ENCODE results near the gene PI4K2A.

PI4K2A gene

DNA sequence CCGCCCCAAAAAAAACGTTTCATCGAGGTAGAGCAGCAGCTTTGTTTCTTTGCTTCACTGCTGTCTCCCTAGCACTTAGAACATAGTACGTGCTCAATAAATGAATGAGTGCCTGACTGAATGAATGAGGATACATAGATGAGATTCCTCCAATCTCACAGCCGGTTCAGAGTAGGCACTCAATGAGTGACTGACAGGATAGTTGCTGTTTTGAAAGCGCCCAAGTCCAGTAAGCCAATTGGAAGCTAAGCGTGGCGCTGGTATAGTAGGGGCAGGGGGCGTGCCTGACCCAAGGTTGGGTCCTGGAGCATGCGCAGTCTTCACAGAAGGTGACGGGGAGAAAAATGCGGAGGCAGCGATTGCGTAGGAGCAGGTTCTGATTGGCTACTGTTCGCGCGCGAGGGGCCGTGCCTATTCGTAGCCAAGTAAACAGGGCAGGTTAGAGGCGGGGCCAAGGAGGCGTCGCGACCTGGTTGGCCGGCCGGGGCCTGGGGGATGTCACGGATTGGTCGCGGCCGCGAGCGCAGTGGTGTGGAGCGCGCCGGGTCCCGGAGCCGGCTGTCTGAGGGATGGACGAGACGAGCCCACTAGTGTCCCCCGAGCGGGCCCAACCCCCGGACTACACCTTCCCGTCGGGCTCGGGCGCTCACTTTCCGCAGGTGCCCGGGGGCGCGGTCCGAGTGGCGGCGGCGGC, at the start of gene PI4K2A:
TSS of gene PI4K2A (plus strand) at position 498 of the 694 bp plus-strand sequence. CDS start at position 570, 72 bp downstream.
- peak; percentile 98 for DNase-seq

DNA sequence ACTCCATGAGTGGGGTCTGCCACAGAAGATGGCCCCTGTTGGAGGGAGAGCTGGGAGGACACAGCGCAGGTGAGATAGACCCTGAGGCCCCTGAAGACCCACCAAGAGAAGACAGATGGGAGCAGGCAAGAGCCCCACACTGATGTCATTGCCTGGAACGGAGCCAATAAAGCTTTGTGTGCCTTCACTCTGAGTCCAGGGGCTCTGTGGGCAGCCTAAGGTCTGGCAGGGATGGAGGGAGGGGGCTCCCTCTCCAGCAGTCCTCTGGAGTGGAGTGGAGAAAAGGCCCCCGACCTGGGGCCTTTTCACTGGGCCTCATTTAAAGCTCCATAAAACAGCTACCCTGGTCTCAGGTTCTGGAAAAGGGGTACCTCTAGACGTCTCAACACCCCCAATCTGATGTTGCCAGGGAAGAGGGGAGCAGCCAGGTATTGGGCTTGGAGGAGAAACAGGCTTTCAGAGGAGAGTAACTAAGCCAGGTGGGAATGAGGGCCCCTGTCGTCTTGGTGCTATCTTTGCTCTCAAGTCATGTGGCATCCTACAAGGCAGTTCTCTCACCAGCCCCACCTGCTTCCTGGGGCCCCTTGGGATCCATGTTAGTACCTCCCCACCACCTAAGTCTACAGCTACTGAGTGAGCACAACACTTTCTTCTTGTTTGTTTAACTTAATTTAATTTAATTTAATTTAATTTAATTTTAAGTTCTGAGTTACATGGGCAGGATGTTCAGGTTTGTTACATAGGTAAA, 49.5 kb upstream of the PI4K2A start:
- no peak for DNase-seq

DNA sequence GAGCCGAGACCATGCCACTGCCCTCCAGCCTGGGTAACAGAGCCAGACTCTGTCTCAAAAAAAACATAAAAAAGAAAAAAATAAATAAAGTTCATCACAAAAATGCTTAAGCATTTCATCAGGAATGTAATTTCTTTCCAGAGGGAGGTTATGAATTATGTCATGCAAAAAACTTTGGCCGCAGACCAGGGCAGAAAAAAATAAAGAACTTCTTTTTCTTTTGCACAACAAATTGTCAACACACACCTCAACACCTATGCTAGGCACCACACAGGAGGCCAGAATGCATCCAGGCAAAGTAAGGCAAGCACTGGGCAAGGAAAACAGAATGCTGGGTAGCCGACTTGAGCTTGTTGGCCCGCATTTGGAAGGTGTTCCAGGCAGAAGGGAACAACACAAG, 47.0 kb upstream of the PI4K2A start:
- DNase-seq: no peak

DNA sequence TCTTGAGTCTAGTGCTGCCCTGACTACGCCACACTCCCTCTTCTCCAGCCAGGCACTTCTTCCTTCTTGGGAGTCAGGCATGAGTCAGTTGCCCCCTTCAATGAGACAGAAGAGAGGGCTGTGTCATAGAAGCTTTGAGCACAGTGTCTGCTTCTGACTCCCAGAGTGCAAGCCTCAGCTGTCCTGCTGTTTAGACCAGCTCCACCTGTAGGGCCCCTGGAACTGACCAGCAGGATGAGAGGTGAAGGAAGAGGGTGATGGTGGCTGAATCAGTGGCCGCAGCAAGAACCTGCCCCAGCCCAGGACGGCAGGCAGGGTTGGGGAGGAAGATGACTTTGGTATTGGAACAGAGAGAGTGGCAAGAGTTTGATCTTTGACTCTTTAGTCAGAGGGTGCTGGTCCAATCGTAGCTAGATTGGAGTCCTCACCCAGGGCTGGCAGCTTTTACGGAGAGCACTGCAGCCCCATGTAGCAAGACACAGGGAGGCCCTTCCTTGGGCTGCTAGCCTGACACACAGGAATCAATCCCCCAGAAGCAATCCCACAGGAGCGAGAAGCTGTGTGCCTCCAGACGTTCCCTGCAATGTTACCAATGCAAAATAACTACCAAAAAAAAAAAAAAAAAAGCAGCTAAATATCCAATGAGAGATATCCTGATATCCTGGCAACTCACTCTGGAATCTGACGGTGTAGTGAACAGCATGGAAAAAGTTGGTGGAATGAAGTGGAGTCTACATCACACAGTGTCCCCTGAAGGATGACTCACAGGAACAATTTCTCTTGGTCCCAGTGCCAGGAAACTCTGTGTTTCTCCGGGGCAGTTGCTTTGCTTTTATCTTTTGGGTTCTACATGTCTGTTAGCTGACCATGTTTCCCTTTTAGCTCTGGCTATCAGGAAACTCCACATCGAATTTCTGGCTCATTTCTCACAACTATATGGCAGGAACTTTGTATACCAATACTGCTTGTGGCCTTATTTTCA, 44.1 kb upstream of the PI4K2A start:
- DNase-seq: no peak

DNA sequence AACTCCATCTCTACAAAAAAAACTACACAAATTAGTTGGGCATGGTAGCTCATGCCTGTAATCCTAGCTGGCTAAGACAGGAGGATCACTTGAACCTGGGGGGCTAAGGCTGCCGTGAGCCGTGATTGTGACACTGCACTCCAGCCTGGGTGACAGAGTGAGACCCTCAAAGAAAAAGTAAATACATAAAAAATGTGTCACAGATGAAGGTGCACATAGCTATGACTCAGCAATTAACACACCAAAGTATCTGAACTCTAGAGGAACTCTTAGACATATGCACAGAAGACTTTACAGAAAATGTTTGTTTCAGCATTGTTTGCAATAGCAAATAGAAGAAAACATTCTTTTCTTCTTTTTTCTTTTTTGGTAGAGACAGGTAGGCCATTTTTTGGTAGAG, 42.7 kb upstream of the PI4K2A start:
- no peak for DNase-seq

DNA sequence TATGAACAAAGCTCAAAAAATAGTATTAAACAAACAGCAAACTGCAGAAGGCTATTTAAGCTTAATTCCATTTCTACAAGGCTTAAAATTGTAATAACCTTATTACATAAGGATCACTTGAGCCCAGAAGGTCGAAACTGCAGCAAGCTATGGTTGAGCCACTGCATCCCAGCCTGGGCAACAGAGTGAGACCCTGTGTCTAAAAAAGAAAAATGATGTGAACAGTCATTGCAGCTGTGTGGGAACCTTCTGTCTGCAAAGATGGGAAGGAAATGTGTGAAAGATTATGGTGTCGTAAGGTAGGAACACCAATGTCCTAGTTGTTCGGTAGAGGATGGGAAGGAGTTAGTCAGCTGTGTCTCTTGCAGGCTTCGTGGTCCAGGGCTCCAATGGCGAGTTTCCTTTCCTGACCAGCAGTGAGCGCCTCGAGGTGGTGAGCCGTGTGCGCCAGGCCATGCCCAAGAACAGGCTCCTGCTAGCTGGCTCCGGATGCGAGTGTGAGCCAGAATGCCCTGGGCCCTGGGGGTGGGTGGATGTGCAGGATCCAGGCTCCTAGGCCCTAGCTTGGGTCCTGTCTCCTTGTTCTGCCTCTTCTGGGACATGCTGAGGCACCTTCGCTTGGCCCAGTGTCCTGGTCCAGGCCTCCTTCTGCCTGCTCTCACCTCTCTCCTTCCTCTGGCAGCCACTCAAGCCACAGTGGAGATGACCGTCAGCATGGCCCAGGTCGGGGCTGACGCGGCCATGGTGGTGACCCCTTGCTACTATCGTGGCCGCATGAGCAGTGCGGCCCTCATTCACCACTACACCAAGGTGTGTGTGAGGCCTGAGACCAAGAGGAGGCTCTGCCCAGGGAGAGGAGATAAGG, 41.8 kb upstream of the PI4K2A start:
- DNase-seq: no peak

- DNase-seq: no peak
These were observed 41.2 kb upstream of the PI4K2A start for GRCh38 chr10:97599272-97599619.

- DNase-seq: no peak
These were observed 39.9 kb upstream of the PI4K2A start for GRCh38 chr10:97600616-97601015.

GRCh38 chr10:97601268-97602215, 38.9 kb upstream of the PI4K2A start:
- no peak for DNase-seq

DNA sequence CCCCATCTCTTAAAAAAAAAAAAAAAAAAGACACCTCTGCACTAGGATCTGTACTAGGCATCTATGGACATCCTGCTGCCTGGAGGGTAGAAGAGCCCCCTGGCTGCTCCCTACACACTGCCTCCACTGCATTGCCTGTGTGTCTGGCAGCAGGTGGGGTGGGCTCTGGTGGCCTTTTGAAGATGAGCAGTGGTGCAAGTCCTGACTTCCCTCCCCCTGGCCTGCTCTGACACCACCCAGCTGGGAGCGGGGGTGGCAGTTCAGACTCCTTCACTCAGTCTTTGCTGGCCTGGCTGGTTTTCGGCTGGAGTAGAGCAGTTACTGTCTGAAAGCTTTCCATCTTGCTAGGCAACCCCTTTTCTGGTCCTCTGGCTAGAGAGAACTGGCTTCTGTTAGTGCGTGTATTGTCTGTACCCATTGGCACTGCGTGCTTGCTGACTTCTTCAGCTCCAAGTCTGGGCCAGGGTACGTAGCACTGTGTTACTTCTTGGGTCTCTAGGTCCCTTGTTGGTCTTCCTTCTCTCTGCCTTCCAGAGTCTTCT, 33.3 kb upstream of the PI4K2A start:
- DNase-seq: no peak

DNA sequence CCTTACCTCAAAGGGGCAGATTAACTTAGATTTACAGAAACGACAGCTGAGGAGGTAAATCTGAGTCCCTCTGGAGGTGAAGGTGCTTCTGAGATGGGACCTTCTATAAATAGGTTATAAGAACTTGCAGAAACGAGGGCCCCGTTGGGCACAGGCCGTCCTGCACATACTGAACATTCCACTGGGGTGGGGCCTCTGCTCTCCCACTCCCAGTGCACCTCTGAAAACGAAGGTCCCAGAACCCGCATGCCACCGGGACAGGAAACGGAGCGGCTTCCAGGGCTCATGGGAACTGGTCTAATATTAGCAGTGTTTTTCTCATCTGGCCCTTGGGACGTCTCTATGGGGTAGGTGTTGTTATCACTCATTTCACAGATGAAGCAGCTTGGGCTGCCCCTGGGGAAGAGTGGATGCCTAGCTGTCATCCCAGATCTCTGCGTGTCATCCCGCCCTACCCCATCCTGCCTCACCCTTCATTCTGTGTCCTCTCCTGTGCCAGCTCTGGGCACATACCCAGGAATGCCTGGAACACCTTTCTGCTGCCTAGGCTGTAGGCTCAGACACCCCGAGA, 31.4 kb upstream of the PI4K2A start:
- no peak for DNase-seq

- no peak for DNase-seq
These were observed 29.0 kb upstream of the PI4K2A start for GRCh38 chr10:97611473-97611872.

DNA sequence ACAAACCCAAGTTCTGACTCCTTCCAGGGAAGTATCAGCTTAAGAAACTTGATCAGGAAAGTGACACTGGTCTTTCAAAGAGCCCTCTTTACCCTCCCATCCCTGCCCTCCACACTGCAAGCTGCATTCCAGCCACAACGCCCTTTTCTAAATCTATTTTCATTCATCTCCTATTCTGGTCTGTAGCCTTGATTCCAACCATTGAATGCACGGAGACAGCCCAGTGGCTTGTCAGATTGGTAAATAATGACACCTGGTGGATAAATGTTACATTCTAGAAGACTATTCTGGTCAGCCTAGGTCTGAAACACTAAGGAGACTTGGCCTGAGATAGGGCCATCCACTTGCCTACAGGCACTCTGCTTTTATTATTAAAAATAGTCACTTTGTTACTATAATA, 28.1 kb upstream of the PI4K2A start:
- no peak for DNase-seq

DNA sequence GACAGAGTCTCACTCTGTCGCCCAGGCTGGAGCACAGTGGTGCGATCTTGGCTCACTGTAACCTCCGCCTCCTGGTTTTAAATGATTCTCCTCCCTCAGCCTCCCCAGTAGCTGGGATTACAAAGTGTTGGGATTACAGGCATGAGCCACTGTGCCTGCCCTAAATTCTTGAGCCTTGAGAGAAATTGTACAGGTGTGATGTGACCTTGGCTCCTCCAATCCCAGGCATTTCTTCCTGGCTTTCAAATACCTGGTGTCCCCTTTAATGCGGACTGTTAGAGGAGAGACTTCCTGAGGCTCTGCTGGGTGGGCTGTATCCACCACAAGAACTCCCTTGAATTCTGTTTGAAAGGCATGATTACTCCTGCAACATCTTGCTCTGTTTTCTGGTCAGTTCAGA, 22.2 kb upstream of the PI4K2A start:
- DNase-seq: no peak

DNA sequence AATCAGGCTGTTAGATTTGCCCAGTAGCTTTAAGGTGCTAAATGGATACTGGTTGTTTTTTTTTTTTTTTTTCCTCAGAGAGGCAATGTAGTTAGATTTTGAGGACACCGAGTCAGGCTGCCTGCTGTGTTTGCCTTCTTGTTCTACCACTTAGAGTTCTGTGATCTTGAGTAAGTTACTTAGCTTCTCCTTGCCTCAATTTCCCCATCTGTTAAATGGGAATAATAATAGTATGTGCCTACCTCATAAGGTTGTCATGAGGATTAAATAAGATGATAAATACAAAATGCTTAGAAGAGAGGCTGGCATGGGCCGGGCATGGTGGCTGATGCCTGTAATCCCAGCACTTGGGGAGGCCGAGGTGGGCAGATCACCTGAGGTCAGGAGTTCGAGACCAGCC, 21.7 kb upstream of the PI4K2A start:
- DNase-seq: no peak

GRCh38 chr10:97623277-97623676, 17.2 kb upstream of the PI4K2A start:
- DNase-seq: no peak

GRCh38 chr10:97627731-97628130, 12.7 kb upstream of the PI4K2A start:
- no peak for DNase-seq

DNA sequence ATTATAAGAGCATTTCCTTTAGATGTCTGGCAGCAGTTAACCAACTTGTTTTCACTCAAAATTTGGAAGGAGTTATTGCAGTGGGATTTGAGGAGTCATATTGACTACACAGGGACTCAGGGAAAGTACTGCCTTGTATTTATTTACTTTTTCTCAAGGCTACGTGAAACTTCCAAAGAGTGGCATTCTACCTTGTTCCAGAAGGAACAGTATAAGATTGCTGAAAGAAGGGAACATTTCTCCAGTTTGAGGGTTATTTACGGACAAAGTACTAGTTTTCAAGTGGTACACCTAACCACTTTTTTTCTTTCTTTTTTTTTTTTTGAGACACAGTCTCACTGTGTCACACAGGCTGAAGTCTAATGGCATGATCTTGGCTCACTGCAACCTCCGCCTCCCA, 12.2 kb upstream of the PI4K2A start:
- no peak for DNase-seq

GRCh38 chr10:97629289-97629688, 11.2 kb upstream of the PI4K2A start:
- DNase-seq: no peak

- DNase-seq: no peak
These were observed 9.4 kb upstream of the PI4K2A start for GRCh38 chr10:97631098-97631497.
